Esophagus (tissue), 2 donors: Measurements from ENCODE around the gene ESR1. TPM values are rescaled to one million over a fixed set of nuclear protein-coding genes. Genes with fewer than 3 reads are reported as not detected.
"Not testable (repeated sequence)": the region's sequence is repeated elsewhere in the genome, so short reads cannot be mapped to it uniquely, and the experiment has no call there.

Experiments used
- H3K27ac ChIP-seq, 2 donors: one replicate each; pipeline ENCODE4 v1.5.1; 2013; ENCODE audit warnings: low read depth in 2 of 2, mild to moderate bottlenecking in 2 of 2, inconsistent platforms in 1 of 2, low read length in 1 of 2, moderate library complexity in 1 of 2
- H3K27me3 ChIP-seq, 2 donors: one replicate each; pipeline ENCODE4 v1.6.1; 2013; ENCODE audit warnings: low read length in 2 of 2, control low read depth in 1 of 2, mild to moderate bottlenecking in 1 of 2; ENCODE audit not compliant: insufficient read depth in 2 of 2, control insufficient read depth in 1 of 2
- H3K36me3 ChIP-seq, 2 donors: one replicate each; pipeline ENCODE4 v1.6.1; 2013; ENCODE audit warnings: low read length in 1 of 2; ENCODE audit not compliant: control insufficient read depth in 2 of 2, insufficient read depth in 2 of 2
- H3K4me1 ChIP-seq, 2 donors: one replicate each; pipeline ENCODE4 v1.6.1; 2013; ENCODE audit warnings: low read length in 1 of 2; ENCODE audit not compliant: control insufficient read depth in 2 of 2, insufficient read depth in 2 of 2
- H3K4me3 ChIP-seq, 2 donors: one replicate each; pipeline ENCODE4 v1.5.1; 2013; ENCODE audit warnings: low read length in 2 of 2, mild to moderate bottlenecking in 2 of 2, low read depth in 1 of 2, moderate library complexity in 1 of 2
- H3K9me3 ChIP-seq, 2 donors: one replicate each; pipeline ENCODE4 v1.6.1; 2013; ENCODE audit warnings: mild to moderate bottlenecking in 2 of 2, low read depth in 1 of 2, low read length in 1 of 2, moderate library complexity in 1 of 2; ENCODE audit not compliant: control insufficient read depth in 2 of 2, insufficient read depth in 1 of 2
- WGBS, 2 donors: extraction: QIAGEN DNeasy Blood & Tissue Kit; methylation state at CpG; one replicate each; pipeline ENCODE4 v1.1.7; 2013; 5-methylcytosine and 5-hydroxymethylcytosine counted together
- polyA plus RNA-seq, 2 donors: library from polyadenylated mRNA; stranded (reverse); fragments of 200-250 nt; gene quantifications; one replicate each; pipeline ENCODE4 v1.2.3, GENCODE V29; 2013
- donor health status: healthy with polysubstance abuse.
- donor health status: Bipolar disorder and iron deficiency.

The ESR1 gene
- polyA plus RNA-seq, 2 donors = 0.05 to 0.14 TPM

- Histone ChIP-seq H3K36me3 (peaks cover 11 to 13% of the 10 kb centered on the region in 2 donors), H3K4me1 (no peaks in the 10 kb centered on the region), H3K27me3 (no peaks in the 10 kb centered on the region), H3K4me3 (no peak overlapping the region), H3K27ac (no peak overlapping the region), H3K9me3 (no peaks in the 10 kb centered on the region)
- 87 to 91% methylated on average over 8 of the region's 8 CpGs for WGBS, 2 donors
These were observed 329.0 kb downstream of the ESR1 start for GRCh38 chr6:152136449-152136825.

- H3K4me3 ChIP-seq, H3K27me3 ChIP-seq, H3K9me3 ChIP-seq, H3K36me3 ChIP-seq, H3K4me1 ChIP-seq, H3K27ac ChIP-seq: not testable (repeated sequence)
- 90 to 92% methylated on average over 6 of the region's 6 CpGs for WGBS, 2 donors
These were observed 330.9 kb downstream of the ESR1 start for GRCh38 chr6:152138344-152138743.

- 75 to 78% methylated on average over 5 of the region's 5 CpGs for WGBS, 2 donors
- H3K4me3 ChIP-seq = no peak overlapping the region
- H3K27me3 ChIP-seq = no peaks in the 10 kb centered on the region
- no peaks in the 10 kb centered on the region for H3K4me1 ChIP-seq
- H3K36me3 ChIP-seq = peaks cover 3 to 6% of the 10 kb centered on the region in 2 donors
- H3K27ac ChIP-seq = no peak overlapping the region
- H3K9me3 ChIP-seq = no peaks in the 10 kb centered on the region
These were observed 334.6 kb downstream of the ESR1 start for GRCh38 chr6:152142105-152142504.

- peaks cover 0 to 8% of the 10 kb centered on the region in 2 donors for H3K36me3 ChIP-seq
These were observed 335.9 kb downstream of the ESR1 start for GRCh38 chr6:152143359-152143758.

GRCh38 chr6:152146385-152146784 lies 338.9 kb downstream of the ESR1 start:
- H3K9me3 ChIP-seq = no peaks in the 10 kb centered on the region
- H3K27me3 ChIP-seq = no peaks in the 10 kb centered on the region
- no peaks in the 10 kb centered on the region for H3K4me1 ChIP-seq
- 86 to 91% methylated on average over 1 of the region's 1 CpG for WGBS, 2 donors
- no peak overlapping the region for H3K4me3 ChIP-seq
- H3K27ac ChIP-seq = no peak overlapping the region
- H3K36me3 ChIP-seq = peaks cover 3 to 5% of the 10 kb centered on the region in 2 donors

More at GRCh38 chr6:152143359-152143758, 335.9 kb downstream of the ESR1 start:
- Histone ChIP-seq H3K9me3 (no peaks in the 10 kb centered on the region), H3K27me3 (no peaks in the 10 kb centered on the region), H3K4me3 (no peak overlapping the region), H3K27ac (no peak overlapping the region), H3K4me1 (no peaks in the 10 kb centered on the region)
- 94% methylated on average over 11 of the region's 11 CpGs for WGBS, 2 donors

- H3K9me3 ChIP-seq = no peaks in the 10 kb centered on the region
- no peak overlapping the region for H3K4me3 ChIP-seq
- H3K27me3 ChIP-seq = no peaks in the 10 kb centered on the region
- H3K27ac ChIP-seq = no peak overlapping the region
- H3K36me3 ChIP-seq = peaks cover 3 to 5% of the 10 kb centered on the region in 2 donors
- WGBS, 2 donors = 92 to 97% methylated on average over 6 of the region's 6 CpGs
- no peaks in the 10 kb centered on the region for H3K4me1 ChIP-seq
These were observed 339.8 kb downstream of the ESR1 start for GRCh38 chr6:152147269-152147668.

- H3K9me3 ChIP-seq = no peaks in the 10 kb centered on the region
- no peak overlapping the region for H3K4me3 ChIP-seq
- no peaks in the 10 kb centered on the region for H3K4me1 ChIP-seq
- H3K27me3 ChIP-seq = no peaks in the 10 kb centered on the region
- WGBS, 2 donors = 98 to 100% methylated on average over 1 of the region's 1 CpG
- no peak overlapping the region for H3K27ac ChIP-seq
- peaks cover 3 to 5% of the 10 kb centered on the region in 2 donors for H3K36me3 ChIP-seq
These were observed 340.9 kb downstream of the ESR1 start for GRCh38 chr6:152148412-152148811.

- Histone ChIP-seq H3K9me3 (no peaks in the 10 kb centered on the region), H3K36me3 (peaks cover 3% of the 10 kb centered on the region in 2 donors), H3K4me3 (no peak overlapping the region), H3K27ac (no peak overlapping the region), H3K4me1 (no peaks in the 10 kb centered on the region), H3K27me3 (no peaks in the 10 kb centered on the region)
- WGBS, 2 donors = 83 to 87% methylated on average over 3 of the region's 3 CpGs
These were observed 342.7 kb downstream of the ESR1 start for GRCh38 chr6:152150196-152150595.

GRCh38 chr6:152151920-152152319 lies 344.4 kb downstream of the ESR1 start:
- Histone ChIP-seq H3K27ac (no peak overlapping the region), H3K36me3 (peaks cover 3 to 5% of the 10 kb centered on the region in 2 donors)
- WGBS, 2 donors = 88% methylated on average over 13 of the region's 13 CpGs

GRCh38 chr6:152154559-152155356 lies 347.3 kb downstream of the ESR1 start:
- Histone ChIP-seq H3K4me1 (no peaks in the 10 kb centered on the region), H3K9me3 (no peaks in the 10 kb centered on the region), H3K4me3 (no peak overlapping the region), H3K36me3 (peaks cover 0 to 2% of the 10 kb centered on the region in 2 donors), H3K27me3 (no peaks in the 10 kb centered on the region), H3K27ac (no peak overlapping the region)
- WGBS, 2 donors = 91 to 92% methylated on average over 17 of the region's 17 CpGs

More at GRCh38 chr6:152151920-152152319, 344.4 kb downstream of the ESR1 start:
- Histone ChIP-seq H3K27me3 (no peaks in the 10 kb centered on the region), H3K4me3 (no peak overlapping the region), H3K9me3 (no peaks in the 10 kb centered on the region), H3K4me1 (no peaks in the 10 kb centered on the region)
